Right lobe of liver (tissue), 6 donors: Measurements from ENCODE around the gene PDCD7. TPM values are rescaled to one million over a fixed set of nuclear protein-coding genes. Genes with fewer than 3 reads are reported as not detected.
A peak's percentile ranks its signal among the peaks of the same experiment; 100 is the strongest.
"Not testable (repeated sequence)": the region's sequence is repeated elsewhere in the genome, so short reads cannot be mapped to it uniquely, and the experiment has no call there.

Experiments
- ATAC-seq, 4 donors: fragments of 200-7000 bp; cut with Tn5 transposase; one replicate each; pipeline ENCODE4 v1.9.1; 2020; ENCODE audit warnings: mild to moderate bottlenecking in 4 of 4, moderate library complexity in 4 of 4
- DNase-seq, 3 donors: peaks; one replicate each; pipeline ENCODE4 v3.0.0-alpha.2; 2020
- H3K27ac ChIP-seq, 3 donors: fragments of 200-600 bp; one replicate each; pipeline ENCODE4 v1.8.0; 2022
- H3K27me3 ChIP-seq, 2 donors: fragments of 200-600 bp; one replicate each; pipeline ENCODE4 v1.8.0; 2022
- H3K36me3 ChIP-seq, 4 donors: fragments of 200-600 bp; sonication (generic) in 1 of 4; one replicate each; pipeline versions ENCODE4 v1.5.1 to v1.8.0; 2017 to 2022; ENCODE audit warnings: control low read depth in 1 of 4
- H3K4me1 ChIP-seq, 4 donors: fragments of 200-600 bp; sonication (generic) in 1 of 4; one replicate each; pipeline versions ENCODE4 v1.5.1 to v1.8.0; 2017 to 2022; ENCODE audit warnings: control low read depth in 1 of 4
- H3K4me3 ChIP-seq, 3 donors: fragments of 200-600 bp; one replicate each; pipeline ENCODE4 v1.8.0; 2022
- H3K9me3 ChIP-seq, 4 donors: fragments of 200-600 bp; sonication (generic) in 1 of 4; one replicate each; pipeline versions ENCODE4 v1.5.1 to v1.8.0; 2017 to 2022; ENCODE audit warnings: control low read depth in 1 of 4
- POLR2A ChIP-seq: fragments of 450-650 bp; IDR thresholded peaks from one replicate; pipeline ENCODE4 v1.6.1; 2017; ENCODE audit warnings: antibody characterized with exemption, mild to moderate bottlenecking
- WGBS: methylation state at CpG from one replicate; pipeline ENCODE4 v1.1.6; 2018; ENCODE audit warnings: low coverage, low lambda C conversion rate; ENCODE audit not compliant: insufficient coverage; ENCODE audit errors: missing lambda C conversion rate; 5-methylcytosine and 5-hydroxymethylcytosine counted together
- intact Hi-C, 2 donors: fragments of 100-400 bp; cut with DNase I; formaldehyde crosslinking; loops; one replicate each; pipeline versions ENCODE4 v1.11.2 to v1.14.1; 2022
- total RNA-seq, 6 experiments: library from RNA; depleted of rRNA in 2 of 6; stranded (reverse); fragments of >200 nt in 2 of 6; fragmentation: NEBNext Ultra II Directional in 3 of 6; extraction: Animal tissue kit (Norgen Biotek cat#: 25700) in 3 of 6; gene quantifications; one replicate each; pipeline versions ENCODE4 v1.1.0 to v1.2.4, GENCODE V29; 2016 to 2023
- TF ChIP-seq, protein P1 (sequence below), 4 donors: fragments of 200-600 bp in 3 of 4; fragments of 450-650 bp in 1 of 4; IDR thresholded peaks; one replicate each; pipeline versions ENCODE4 v1.5.1 to v1.8.0; 2016 to 2022; ENCODE audit warnings: antibody characterized with exemption in 4 of 4, mild to moderate bottlenecking in 2 of 4
- donor health status: DM: no; HTN: yes; CAD: no.
- donor health status: DM: no; HTN: no; CAD: no.
- donor health status: DM: no; HTN: no; CAD: no.
- donor health status: DM: no; HTN: yes; CAD: no.
- donor health status: DM: no; HTN: yes; CAD: no.

Gene PDCD7
- total RNA-seq, 6 experiments from 2014 or later, result 6.3 to 12.2 (median 9.1) TPM

DNA sequence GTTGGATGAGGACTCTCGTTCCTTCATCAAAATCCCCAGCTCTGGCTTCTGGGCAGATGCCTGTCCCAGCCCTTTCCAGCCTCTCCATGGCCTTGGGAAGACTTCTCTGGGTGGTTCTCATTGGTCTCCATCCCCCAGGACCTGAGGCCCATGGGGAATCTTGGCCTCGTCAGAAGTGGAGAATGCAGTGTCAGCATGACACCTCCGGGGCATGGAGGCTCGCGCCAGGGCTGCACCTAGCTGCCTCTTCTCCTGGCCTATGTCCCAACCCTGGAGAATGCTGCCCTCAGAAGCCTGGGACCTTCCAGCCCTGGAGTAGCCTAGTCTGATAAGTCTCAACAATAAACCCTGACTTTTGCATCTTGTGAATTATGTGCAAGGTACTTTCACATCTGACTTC, 54.0 kb downstream of the PDCD7 start:
- Histone ChIP-seq H3K27ac (no peak overlapping the region), H3K4me3 (no peak overlapping the region), H3K36me3 (no peaks in the 10 kb centered on the region), H3K27me3 (no peaks in the 10 kb centered on the region), H3K9me3 (no peaks in the 10 kb centered on the region), H3K4me1 (peaks cover 0 to 12% (median 0%) of the 10 kb centered on the region in 4 donors)
- WGBS, result 100% methylated on average over 1 of the region's 5 CpGs
- DNase-seq (no peak), ATAC-seq (no peak)
- intact Hi-C loops, result no loop called here
- TF ChIP-seq, protein P1, sequence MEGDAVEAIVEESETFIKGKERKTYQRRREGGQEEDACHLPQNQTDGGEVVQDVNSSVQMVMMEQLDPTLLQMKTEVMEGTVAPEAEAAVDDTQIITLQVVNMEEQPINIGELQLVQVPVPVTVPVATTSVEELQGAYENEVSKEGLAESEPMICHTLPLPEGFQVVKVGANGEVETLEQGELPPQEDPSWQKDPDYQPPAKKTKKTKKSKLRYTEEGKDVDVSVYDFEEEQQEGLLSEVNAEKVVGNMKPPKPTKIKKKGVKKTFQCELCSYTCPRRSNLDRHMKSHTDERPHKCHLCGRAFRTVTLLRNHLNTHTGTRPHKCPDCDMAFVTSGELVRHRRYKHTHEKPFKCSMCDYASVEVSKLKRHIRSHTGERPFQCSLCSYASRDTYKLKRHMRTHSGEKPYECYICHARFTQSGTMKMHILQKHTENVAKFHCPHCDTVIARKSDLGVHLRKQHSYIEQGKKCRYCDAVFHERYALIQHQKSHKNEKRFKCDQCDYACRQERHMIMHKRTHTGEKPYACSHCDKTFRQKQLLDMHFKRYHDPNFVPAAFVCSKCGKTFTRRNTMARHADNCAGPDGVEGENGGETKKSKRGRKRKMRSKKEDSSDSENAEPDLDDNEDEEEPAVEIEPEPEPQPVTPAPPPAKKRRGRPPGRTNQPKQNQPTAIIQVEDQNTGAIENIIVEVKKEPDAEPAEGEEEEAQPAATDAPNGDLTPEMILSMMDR (IDR thresholded peaks at IDR 0.05), result no peak
- TF ChIP-seq POLR2A, result no peak

DNA sequence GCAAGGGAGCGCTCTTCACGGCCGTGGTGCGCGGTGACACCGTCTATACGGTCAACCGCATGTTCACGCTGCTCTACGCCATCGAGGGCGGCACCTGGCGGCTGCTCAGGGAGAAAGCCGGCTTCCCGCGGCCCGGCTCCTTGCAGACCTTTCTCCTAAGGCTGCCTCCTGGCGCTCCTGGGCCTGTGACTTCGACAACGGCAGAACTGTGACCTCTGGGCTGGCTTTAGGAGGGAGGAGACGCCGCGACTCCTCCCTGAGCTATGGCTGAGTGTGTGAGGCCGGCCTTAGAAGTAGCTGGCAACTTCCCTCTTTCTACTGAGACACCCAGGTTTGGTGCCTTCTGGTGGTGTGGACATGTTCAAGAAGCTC, 55.6 kb downstream of the PDCD7 start:
- WGBS, result 20% methylated on average over 2 of the region's 24 CpGs
- H3K4me1 ChIP-seq, result no peaks in the 10 kb centered on the region
- peak in 1 of 3 donors; percentile 62 for DNase-seq
- no peaks in the 10 kb centered on the region for H3K9me3 ChIP-seq
- H3K27me3 ChIP-seq, result no peaks in the 10 kb centered on the region
- H3K27ac ChIP-seq, result no peak overlapping the region
- H3K4me3 ChIP-seq, result no peak overlapping the region
- intact Hi-C loops, result no loop called here
- TF ChIP-seq, protein P1 (IDR thresholded peaks at IDR 0.05), result peak; percentile 46 to 59 (median 50)
- no peak for TF ChIP-seq POLR2A
- no peaks in the 10 kb centered on the region for H3K36me3 ChIP-seq
- ATAC-seq, result peak; percentile 78 to 89 (median 84)

DNA sequence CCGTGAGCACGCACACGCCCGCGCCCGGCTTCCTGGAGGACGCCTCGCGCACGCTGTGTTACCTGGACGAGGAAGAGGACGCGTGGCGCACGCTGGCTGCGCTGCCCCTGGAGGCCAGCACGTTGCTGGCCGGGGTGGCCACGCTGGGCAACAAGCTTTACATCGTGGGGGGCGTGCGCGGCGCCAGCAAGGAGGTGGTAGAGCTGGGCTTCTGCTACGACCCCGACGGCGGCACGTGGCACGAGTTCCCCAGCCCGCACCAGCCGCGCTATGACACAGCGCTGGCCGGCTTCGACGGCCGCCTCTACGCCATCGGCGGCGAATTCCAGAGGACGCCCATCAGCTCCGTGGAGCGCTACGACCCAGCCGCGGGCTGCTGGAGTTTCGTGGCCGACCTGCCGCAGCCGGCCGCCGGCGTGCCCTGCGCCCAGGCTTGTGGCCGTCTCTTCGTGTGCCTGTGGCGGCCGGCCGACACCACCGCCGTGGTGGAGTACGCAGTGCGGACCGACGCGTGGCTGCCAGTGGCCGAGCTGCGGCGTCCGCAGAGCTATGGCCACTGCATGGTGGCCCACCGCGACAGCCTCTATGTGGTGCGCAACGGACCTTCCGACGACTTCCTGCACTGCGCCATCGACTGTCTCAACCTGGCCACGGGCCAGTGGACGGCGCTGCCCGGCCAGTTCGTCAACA, 56.2 kb downstream of the PDCD7 start:
- DNase-seq (no peak), ATAC-seq (peak in 1 of 4 donors; percentile 31)
- WGBS, result no CpG with 5 or more reads among the region's 85 CpGs
- no peak for TF ChIP-seq POLR2A
- TF ChIP-seq, protein P1 (IDR thresholded peaks at IDR 0.05), result no peak
- Histone ChIP-seq H3K36me3 (no peaks in the 10 kb centered on the region), H3K27me3 (no peaks in the 10 kb centered on the region), H3K9me3 (no peaks in the 10 kb centered on the region), H3K4me1 (no peaks in the 10 kb centered on the region), H3K4me3 (no peak overlapping the region), H3K27ac (no peak overlapping the region)
- intact Hi-C loops, result no loop called here

DNA sequence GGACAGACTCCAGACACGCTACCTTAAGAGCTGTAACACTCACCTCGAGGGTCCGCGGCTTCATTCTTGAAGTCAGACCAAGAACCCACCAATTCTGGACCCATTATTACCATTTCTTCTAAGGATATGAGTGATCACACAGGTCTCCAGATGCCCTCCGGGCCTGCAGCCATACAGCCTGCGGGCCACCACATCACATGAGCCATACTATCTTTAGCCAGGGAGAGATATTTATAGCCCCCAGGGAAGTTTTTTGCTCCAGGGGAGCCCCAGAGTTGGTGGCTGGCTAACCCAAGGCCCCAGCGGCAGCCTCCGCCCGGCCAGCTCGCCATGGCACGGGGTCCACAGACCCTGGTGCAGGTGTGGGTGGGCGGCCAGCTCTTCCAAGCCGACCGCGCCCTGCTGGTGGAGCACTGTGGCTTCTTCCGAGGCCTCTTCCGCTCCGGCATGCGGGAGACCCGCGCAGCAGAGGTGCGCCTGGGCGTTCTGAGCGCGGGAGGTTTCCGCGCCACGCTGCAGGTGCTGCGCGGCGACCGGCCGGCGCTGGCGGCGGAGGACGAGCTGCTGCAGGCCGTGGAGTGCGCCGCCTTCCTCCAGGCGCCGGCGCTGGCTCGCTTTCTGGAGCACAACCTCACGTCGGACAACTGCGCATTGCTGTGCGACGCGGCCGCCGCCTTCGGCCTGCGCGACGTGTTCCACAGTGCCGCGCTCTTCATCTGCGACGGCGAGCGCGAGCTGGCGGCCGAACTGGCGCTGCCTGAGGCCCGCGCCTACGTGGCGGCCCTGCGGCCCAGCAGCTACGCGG, 56.9 kb downstream of the PDCD7 start, which contains the start of gene KBTBD13:
KBTBD13 (plus strand) TSS at position 261 of the 805 bp plus-strand sequence; CDS start at position 331, 70 bp downstream.
- Histone ChIP-seq H3K4me1 (no peaks in the 10 kb centered on the region), H3K36me3 (no peaks in the 10 kb centered on the region), H3K27ac (no peak within 1 kb of the TSS), H3K4me3 (no peak within 1 kb of the TSS), H3K9me3 (no peaks in the 10 kb centered on the region), H3K27me3 (no peaks in the 10 kb centered on the region)
- no peak for TF ChIP-seq POLR2A
- TF ChIP-seq, protein P1 (IDR thresholded peaks at IDR 0.05), result no peak
- 86% methylated on average over 8 of the region's 73 CpGs for WGBS
- ATAC-seq (peak in 1 of 4 donors; percentile 8), DNase-seq (no peak)
- intact Hi-C loops, result no loop called here

DNA sequence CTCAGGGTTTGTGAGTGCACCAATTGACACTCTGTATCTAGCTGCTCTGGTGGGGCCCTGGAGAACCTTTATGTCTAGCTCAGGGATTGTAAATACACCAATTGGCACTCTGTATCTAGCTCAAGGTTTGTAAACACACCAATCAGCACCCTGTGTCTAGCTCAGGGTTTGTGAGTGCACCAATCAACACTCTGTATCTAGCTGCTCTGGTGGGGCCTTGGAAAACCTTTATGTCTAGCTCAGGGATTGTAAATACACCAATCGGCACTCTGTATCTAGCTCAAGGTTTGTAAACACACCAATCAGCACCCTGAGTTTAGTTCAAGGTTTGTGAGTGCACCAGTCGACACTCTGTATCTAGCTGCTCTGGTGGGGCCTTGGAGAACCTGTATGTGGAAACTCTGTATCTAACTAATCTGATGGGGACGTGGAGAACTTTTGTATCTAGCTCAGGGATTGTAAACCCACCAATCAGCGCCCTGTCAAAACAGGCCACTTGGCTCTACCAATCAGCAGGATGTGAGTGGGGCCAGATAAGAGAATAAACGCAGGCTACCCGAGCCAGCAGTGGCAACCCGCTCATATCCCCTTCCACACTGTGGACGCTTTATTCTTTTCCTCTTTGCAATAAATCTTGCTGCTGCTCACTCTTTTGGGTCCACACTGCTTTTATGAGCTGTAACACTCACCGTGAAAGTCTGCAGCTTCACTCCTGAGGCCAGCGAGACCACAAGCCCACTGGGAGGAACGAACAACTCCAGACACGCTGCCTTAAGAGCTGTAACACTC, 57.8 kb downstream of the PDCD7 start:
- H3K4me1 ChIP-seq, H3K9me3 ChIP-seq, ATAC-seq, H3K27me3 ChIP-seq, DNase-seq, intact Hi-C loops, H3K4me3 ChIP-seq, H3K36me3 ChIP-seq, H3K27ac ChIP-seq: not testable (repeated sequence)
- WGBS, result 69% methylated on average over 8 of the region's 12 CpGs

DNA sequence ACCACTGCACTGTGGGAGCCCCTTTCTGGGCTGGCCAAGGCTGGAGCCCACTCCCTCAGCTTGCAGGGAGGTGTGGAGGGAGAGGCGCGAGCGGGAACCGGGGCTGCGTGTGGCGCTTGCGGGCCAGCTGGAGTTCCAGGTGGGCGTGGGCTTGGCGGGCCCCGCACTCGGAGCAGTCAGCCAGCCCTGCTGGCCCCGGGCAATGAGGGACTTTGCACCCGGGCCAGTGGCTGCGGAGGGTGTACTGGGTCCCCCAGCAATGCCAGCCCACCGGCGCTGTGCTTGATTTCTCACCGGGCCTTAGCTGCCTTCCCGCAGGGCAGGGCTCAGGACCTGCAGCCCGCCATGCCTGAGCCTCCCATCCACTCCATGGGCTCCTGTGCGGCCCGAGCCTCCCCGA, 58.7 kb downstream of the PDCD7 start:
- H3K36me3 ChIP-seq, ATAC-seq, H3K4me3 ChIP-seq, H3K4me1 ChIP-seq, DNase-seq, H3K9me3 ChIP-seq, H3K27me3 ChIP-seq, H3K27ac ChIP-seq, intact Hi-C loops: not testable (repeated sequence)
- no CpG with 5 or more reads among the region's 22 CpGs for WGBS
